Loucy (cell line): ENCODE measurements around the gene CDK4.

Source experiments
- H2AFZ ChIP-seq: fragments of 200-600 bp; sonication (generic); 2 replicates; pipeline ENCODE4 v1.6.0; 2016; ENCODE audit warnings: antibody characterized with exemption, mild to moderate bottlenecking, low read length, moderate library complexity
- H3F3A ChIP-seq: fragments of 200-600 bp; 2 replicates; pipeline ENCODE4 v1.6.0; 2016; ENCODE audit warnings: antibody characterized with exemption, low read depth, mild to moderate bottlenecking
- H3K27me3 ChIP-seq: fragments of 200-600 bp; sonication (generic); 2 replicates; pipeline ENCODE4 v1.6.1; 2014; ENCODE audit warnings: low read length, mild to moderate bottlenecking; ENCODE audit not compliant: insufficient read depth, poor library complexity, severe bottlenecking
- H3K36me3 ChIP-seq: fragments of 200-600 bp; sonication (generic); 2 replicates; pipeline ENCODE4 v1.6.1; 2016; ENCODE audit warnings: low read length; ENCODE audit not compliant: insufficient read depth
- H3K4me1 ChIP-seq: fragments of 200-600 bp; sonication (generic); 2 replicates; pipeline ENCODE4 v1.5.1; 2014; ENCODE audit warnings: low read length, mild to moderate bottlenecking; ENCODE audit not compliant: insufficient read depth, poor library complexity, severe bottlenecking
- H3K4me2 ChIP-seq: fragments of 200-600 bp; sonication (generic); 2 replicates; pipeline ENCODE4 v1.6.0; 2014; ENCODE audit warnings: antibody characterized with exemption, low read length, low read depth, mild to moderate bottlenecking; ENCODE audit not compliant: poor library complexity, severe bottlenecking
- H3K4me3 ChIP-seq: fragments of 200-600 bp; sonication (generic); 2 replicates; pipeline ENCODE4 v1.5.1; 2014; ENCODE audit warnings: low read length, mild to moderate bottlenecking, mixed read lengths; ENCODE audit not compliant: poor library complexity, severe bottlenecking
- H3K79me2 ChIP-seq: fragments of 200-600 bp; sonication (generic); 2 replicates; pipeline ENCODE4 v1.6.1; 2014; ENCODE audit warnings: low read length; ENCODE audit not compliant: insufficient read depth
- H3K9ac ChIP-seq: fragments of 200-600 bp; sonication (generic); 2 replicates; pipeline ENCODE4 v1.6.0; 2014; ENCODE audit warnings: mild to moderate bottlenecking, low read depth, low read length, moderate library complexity; ENCODE audit not compliant: poor library complexity, severe bottlenecking
- H3K9me2 ChIP-seq: fragments of 200-600 bp; sonication (generic); replicated peaks from 2 replicates; pipeline ENCODE4 v1.6.1; 2016; ENCODE audit warnings: low read depth, low read length, mixed read lengths
- H3K9me3 ChIP-seq: fragments of 200-600 bp; sonication (generic); 2 replicates; pipeline ENCODE4 v1.6.1; 2014; ENCODE audit warnings: mild to moderate bottlenecking, antibody characterized with exemption, low read length, low read depth; ENCODE audit not compliant: insufficient read depth
- H4K20me1 ChIP-seq: fragments of 200-600 bp; sonication (generic); 2 replicates; pipeline ENCODE4 v1.6.0; 2014; ENCODE audit warnings: antibody characterized with exemption, low read length, mild to moderate bottlenecking; ENCODE audit not compliant: insufficient read depth, poor library complexity, severe bottlenecking
- EZH2phosphoT487 ChIP-seq: fragments of 200-600 bp; IDR thresholded peaks from 2 replicates; pipeline ENCODE4 v1.6.1; 2018; ENCODE audit warnings: antibody characterized with exemption, mild to moderate bottlenecking, moderate library complexity, borderline replicate concordance
- TF ChIP-seq, protein P1 (sequence below): fragments of 200-600 bp; sonication (generic); conservative IDR thresholded peaks from 2 replicates; pipeline ENCODE4 v1.5.1; 2014; ENCODE audit warnings: mild to moderate bottlenecking, antibody characterized with exemption, low read length

CDK4 gene

DNA sequence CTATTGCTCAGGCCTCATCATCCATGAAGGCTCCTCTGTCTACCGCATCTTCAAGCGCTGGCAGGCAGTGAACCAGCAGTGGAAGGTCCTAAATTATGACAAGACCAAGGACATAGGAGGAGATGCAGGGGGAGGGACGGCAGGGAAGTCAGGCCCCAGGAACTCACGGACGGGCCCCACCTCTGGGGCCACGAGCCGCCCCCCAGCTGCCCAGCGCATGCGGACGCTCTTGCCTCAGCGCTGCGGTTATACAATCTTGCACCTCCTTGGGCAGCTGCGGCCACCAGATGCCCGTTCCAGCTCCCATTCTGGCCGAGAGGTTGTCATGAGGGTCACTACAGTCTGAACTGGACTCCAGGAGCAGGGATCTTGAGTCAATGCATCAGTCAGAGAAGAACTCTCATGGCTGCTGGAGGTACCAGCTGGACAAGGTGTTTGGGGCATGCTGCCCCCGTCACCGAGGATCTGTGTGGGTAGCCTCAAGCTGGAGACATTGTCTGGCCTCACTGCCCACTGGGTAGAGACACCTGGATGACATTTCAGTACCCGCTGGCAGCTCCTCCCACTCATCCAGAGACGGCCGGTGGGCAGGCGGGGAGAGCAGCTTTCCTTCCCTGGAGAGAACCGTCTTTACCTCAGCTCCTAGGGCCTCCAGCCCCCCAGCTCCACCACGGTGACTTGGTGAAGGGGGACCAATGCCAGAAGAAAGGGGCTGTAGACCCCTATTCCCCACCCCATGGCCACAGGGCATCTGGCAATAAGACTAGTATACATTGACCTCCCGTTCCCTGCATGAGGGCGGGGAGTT lies 6.6 kb upstream of the CDK4 start:
- no peak for TF ChIP-seq EZH2phosphoT487
- TF ChIP-seq, protein P1, sequence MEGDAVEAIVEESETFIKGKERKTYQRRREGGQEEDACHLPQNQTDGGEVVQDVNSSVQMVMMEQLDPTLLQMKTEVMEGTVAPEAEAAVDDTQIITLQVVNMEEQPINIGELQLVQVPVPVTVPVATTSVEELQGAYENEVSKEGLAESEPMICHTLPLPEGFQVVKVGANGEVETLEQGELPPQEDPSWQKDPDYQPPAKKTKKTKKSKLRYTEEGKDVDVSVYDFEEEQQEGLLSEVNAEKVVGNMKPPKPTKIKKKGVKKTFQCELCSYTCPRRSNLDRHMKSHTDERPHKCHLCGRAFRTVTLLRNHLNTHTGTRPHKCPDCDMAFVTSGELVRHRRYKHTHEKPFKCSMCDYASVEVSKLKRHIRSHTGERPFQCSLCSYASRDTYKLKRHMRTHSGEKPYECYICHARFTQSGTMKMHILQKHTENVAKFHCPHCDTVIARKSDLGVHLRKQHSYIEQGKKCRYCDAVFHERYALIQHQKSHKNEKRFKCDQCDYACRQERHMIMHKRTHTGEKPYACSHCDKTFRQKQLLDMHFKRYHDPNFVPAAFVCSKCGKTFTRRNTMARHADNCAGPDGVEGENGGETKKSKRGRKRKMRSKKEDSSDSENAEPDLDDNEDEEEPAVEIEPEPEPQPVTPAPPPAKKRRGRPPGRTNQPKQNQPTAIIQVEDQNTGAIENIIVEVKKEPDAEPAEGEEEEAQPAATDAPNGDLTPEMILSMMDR: no peak
- H2AFZ ChIP-seq: no peak overlapping the region
- H4K20me1 ChIP-seq: peaks cover 20% of the 10 kb centered on the region
- no peaks in the 10 kb centered on the region for H3K9me2 ChIP-seq
- peaks cover 5% of the 10 kb centered on the region for H3F3A ChIP-seq
- no peak overlapping the region for H3K9ac ChIP-seq
- no peaks in the 10 kb centered on the region; the same call in 1 of the 2 replicates for H3K36me3 ChIP-seq
- H3K27me3 ChIP-seq: no peaks in the 10 kb centered on the region
- peaks cover 14% of the 10 kb centered on the region for H3K79me2 ChIP-seq
- no peaks in the 10 kb centered on the region for H3K9me3 ChIP-seq
- no peak overlapping the region for H3K4me3 ChIP-seq
- H3K4me1 ChIP-seq: peaks cover 16% of the 10 kb centered on the region
- no peak overlapping the region for H3K4me2 ChIP-seq

DNA sequence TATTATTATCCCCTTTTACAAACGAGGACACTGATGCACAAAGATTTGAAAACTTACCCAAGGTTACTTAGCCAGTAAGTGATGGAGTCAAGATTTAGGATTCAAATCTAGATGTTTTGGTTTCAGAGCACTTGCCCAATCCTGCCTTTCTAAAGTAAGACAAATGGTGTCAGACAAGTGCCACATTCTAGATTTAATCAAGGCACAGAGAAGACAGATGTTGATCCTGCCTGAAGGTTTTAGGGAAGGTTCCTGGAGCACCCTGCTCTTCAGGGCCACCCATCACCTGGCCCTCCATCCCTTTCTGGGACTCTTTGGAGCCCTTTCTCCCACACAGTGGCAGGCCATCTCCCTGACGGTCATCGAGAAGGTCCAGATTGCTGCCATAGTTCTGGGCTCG lies 5.7 kb upstream of the CDK4 start:
- TF ChIP-seq, protein P1: no peak
- no peak for TF ChIP-seq EZH2phosphoT487
- Histone ChIP-seq H3F3A (peaks cover 7% of the 10 kb centered on the region), H3K36me3 (no peaks in the 10 kb centered on the region; the same call in 1 of the 2 replicates), H3K27me3 (no peaks in the 10 kb centered on the region), H3K79me2 (peaks cover 14% of the 10 kb centered on the region), H3K9ac (no peak overlapping the region), H3K4me3 (no peak overlapping the region), H3K9me3 (no peaks in the 10 kb centered on the region), H3K4me2 (no peak overlapping the region), H3K4me1 (peaks cover 21% of the 10 kb centered on the region), H4K20me1 (peaks cover 20% of the 10 kb centered on the region), H2AFZ (no peak overlapping the region), H3K9me2 (no peaks in the 10 kb centered on the region)

DNA sequence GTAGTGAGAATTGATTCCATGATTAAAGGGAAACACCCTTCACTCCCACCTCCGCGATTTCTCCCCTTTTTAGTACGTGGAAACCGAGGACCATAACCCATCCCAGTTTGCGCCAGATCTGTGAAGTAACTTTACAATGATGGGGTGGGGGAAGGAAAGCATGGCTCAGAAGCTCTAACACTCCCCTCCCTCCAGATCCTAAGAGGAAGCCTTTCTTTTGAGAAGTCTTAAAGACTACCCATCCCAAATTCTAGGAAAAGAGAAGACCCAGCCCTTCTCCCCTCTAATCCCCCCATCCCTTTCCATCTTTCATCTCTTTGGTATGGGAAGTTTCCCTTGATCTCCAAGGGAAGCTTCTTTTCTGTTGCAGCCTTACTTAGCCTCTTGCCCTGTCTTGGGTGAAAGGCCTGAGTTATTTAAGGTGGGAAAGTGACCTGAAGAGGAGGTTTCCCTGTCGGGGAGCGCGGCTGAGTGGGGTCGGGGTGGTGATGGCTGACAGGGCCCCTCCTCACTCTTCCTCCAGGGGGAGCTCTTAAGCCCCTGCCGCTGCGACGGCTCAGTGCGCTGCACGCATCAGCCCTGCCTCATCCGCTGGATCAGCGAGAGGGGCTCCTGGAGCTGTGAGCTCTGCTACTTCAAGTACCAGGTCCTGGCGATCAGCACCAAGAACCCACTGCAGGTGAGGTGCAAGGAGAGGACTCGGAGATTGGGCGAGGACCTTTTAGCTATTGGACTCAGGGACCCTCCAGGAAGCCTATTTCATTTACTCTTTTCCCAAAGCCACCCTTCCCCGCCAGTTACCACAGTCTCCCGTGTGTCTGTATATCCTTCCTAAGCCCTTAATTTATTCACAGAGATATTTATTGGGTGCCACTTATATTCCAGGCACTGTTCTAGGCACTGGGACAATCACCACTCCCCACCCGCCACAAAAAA lies 4.6 kb upstream of the CDK4 start:
- no peak overlapping the region for H2AFZ ChIP-seq
- H3K9ac ChIP-seq: peak overlapping the region; percentile 73
- H3K4me1 ChIP-seq: peaks cover 25% of the 10 kb centered on the region
- no peaks in the 10 kb centered on the region for H3K27me3 ChIP-seq
- peaks cover 7% of the 10 kb centered on the region for H3F3A ChIP-seq
- no peak for TF ChIP-seq EZH2phosphoT487
- TF ChIP-seq, protein P1: peak; percentile 58
- peak overlapping the region; percentile 78 for H3K4me3 ChIP-seq
- peaks cover 19% of the 10 kb centered on the region for H3K79me2 ChIP-seq
- H3K36me3 ChIP-seq: no peaks in the 10 kb centered on the region; the same call in 1 of the 2 replicates
- peaks cover 22% of the 10 kb centered on the region for H4K20me1 ChIP-seq
- peak overlapping the region; percentile 90 for H3K4me2 ChIP-seq
- H3K9me2 ChIP-seq: no peaks in the 10 kb centered on the region
- H3K9me3 ChIP-seq: no peaks in the 10 kb centered on the region
